NCI-H2171 treated with DMSO at 0.1 percent for 48 hours (cell line): ENCODE results near the gene KRTAP5-4.
"Not testable (repeated sequence)": the region's sequence is repeated elsewhere in the genome, so short reads cannot be mapped to it uniquely, and the experiment has no call there.

Experiments used
- DNase-seq: peaks from one replicate; lab custom pipeline; 2025; lab: John Stamatoyannopoulos, UW

The KRTAP5-4 gene

GRCh38 chr11:1600626-1601025 lies 21.3 kb downstream of the KRTAP5-4 start:
- DNase-seq, result no peak

GRCh38 chr11:1598816-1599215 lies 23.1 kb downstream of the KRTAP5-4 start:
- no peak for DNase-seq

DNA sequence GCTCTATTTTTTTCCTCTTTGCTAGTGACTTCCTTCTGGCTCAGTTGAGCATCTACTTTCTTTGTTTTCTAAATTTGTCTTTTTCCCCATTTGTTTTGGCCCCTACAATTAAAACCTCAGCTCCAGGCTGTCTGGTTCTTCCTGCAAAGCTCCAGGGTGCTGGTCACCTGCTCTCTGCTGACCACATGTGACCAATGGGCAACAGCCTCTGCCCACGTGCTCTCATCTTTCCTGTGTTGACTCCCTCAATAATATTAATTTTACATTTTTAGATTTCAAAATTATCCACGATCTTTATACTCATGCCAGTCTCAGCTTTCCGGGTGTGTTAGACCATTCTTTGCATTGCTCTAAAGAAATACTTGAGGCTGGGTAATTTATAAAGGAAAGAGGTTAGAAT lies 23.5 kb downstream of the KRTAP5-4 start:
- DNase-seq, result not testable (repeated sequence)

GRCh38 chr11:1597994-1598380 lies 24.0 kb downstream of the KRTAP5-4 start, which contains the start of gene KRTAP5-2:
Gene KRTAP5-2 (minus strand): TSS chr11:1598294. CDS start chr11:1598250, 44 bp downstream.
- DNase-seq, result no peak

- DNase-seq, result no peak
Measured at GRCh38 chr11:1597331-1597993, 24.5 kb downstream of the KRTAP5-4 start.

GRCh38 chr11:1596576-1597121 lies 25.3 kb downstream of the KRTAP5-4 start:
- not testable (repeated sequence) for DNase-seq

DNA sequence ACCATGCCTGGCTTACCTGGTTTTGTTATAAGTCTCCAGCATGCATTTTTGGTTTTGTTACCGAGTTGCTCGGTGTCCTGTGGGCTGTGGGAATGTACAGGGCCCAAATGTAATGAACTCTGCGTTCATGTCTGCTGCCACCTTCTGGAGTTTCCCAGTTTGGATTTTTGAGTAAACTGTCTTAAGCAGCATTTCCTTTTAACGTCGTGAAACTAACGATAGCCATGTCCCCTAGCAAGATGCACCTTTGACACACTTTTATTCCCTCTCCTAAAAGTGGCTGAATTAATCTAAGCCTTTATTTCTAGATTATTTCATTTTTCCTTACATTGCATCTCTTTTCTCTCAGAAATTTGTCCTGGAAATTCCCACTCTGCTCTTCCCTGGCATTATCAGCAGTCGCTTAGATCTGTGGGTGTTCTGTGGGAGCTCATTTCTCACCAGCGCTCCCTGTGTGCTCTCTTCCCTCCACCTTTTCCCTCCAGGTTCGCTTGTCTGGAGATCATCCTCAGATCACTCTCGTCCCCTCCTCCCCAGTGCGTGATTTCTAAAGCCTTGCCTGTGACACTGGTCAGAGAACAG lies 25.9 kb downstream of the KRTAP5-4 start:
- not testable (repeated sequence) for DNase-seq

DNA sequence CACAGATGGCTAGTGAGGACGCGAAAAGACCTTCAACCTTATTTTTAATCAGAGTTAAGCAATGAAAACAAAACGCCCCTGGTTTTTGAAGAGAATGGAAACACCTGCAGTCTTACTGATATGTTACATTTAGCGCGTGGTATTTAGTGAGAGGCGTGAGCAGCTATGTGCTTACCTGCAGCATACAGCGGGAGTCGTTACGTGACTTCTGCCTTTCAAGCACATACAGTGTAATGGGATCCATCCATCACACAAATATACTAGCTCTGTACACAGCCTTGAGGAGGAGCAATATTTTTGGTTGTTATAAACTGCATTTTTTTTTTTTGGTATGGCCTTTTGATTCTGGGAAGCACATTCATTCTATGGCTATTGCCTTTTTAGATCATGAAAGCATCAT lies 29.3 kb downstream of the KRTAP5-4 start:
- DNase-seq, result no peak

GRCh38 chr11:1589996-1590395 lies 31.9 kb downstream of the KRTAP5-4 start:
- no peak for DNase-seq

- DNase-seq, result not testable (repeated sequence)
Measured at GRCh38 chr11:1589191-1589963, 32.6 kb downstream of the KRTAP5-4 start.

DNA sequence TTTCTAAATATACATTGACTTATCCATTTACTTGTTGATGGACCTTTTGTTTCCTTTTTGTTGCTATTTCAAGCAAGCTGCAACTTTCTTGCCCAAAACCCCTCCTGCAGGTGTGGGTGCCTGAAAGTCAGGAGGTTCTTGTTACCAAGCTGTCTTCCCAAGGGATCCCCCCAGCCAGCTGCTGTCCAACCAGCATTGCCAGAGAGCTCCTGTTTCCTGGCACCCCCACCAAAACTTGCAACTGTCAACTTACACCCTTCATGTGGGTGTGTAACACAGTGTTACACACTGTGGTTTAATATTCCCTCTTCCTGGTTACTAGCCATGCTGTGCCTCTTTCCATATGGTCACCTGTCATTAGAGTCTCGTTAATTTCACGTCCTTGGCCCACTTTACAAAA lies 35.2 kb downstream of the KRTAP5-4 start:
- peak; percentile 79 for DNase-seq

- not testable (repeated sequence) for DNase-seq
Measured at GRCh38 chr11:1584661-1585370, 37.1 kb downstream of the KRTAP5-4 start, which contains the start of gene KRTAP5-1. Gene KRTAP5-1 (minus strand): TSS chr11:1585283. CDS start chr11:1585249, 34 bp downstream.

DNA sequence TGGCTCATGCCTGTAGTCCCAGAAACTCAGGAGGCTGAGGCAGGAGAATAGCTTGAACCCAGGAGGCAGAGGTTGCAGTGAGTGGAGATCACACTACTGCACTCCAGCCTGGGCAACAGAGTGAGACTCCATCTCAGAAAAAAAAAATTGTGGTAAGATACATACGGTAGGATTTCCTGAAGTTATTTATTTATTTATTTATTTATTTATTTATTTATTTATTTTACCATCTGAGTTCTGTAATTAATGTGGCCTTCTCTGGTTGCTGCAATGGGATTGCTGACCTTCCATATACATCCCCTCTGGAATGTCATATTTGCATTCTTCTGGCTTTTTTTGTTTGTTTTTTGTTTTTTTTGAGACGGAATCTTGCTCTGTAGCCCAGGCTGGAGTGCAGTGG lies 39.0 kb downstream of the KRTAP5-4 start:
- not testable (repeated sequence) for DNase-seq

DNA sequence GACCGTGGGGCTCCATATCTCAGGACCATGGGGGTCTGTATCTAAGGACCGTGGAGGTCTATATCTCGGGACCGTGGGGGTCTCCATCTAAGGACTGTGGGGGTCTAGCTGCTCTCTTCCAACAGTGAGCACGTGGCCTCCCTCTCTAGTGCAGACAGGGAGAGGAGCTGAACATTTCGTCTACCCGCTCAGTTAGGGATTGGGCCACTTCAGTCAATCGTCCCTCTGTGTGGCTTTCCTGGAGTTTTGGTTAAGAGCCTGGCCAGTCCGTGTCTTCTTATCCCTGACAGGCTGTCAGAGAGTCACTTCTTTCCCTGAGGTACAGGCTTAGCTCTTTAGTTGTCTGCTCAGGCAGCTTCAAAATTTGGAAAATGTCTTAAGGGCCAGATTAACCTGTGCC lies 40.0 kb downstream of the KRTAP5-4 start:
- no peak for DNase-seq

DNA sequence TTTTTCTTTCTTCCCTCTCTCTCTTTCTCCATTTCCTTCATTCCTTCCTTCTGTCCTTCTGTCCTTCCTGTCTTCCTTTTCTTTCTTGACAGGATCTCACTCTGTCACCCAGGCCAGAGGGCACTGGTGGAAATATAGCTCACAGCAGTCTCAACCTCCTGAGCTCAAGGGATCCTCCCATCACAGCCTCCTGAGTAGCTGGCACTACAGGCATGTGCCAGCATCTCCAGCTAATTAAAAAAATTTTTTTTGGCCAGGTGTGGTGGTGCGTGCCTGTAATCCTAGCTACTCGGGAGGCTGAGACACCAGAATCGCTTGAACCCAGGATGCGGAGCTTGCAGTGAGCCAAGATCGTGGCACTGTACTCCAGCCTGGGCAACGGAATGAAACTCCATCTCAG lies 45.1 kb downstream of the KRTAP5-4 start:
- no peak for DNase-seq

DNA sequence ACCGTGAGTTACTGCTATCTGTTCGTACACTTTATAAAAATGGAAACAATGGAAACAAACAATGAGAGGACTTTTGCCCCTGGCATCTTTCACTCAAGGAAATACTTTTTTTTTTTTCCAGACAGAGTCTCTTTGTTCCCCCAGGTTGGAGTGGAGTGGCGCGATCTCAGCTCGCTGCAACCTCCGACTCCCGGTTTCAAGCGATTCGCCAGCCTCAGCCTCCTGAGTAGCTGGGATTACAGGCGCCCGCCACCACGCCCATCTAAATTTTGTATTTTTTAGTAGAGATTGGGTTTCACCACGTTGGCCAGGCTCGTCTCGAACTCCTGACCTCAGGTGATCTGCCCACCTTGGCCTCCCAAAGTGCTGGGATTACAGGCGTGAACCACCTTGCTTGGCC lies 46.2 kb downstream of the KRTAP5-4 start:
- DNase-seq, result not testable (repeated sequence)

DNA sequence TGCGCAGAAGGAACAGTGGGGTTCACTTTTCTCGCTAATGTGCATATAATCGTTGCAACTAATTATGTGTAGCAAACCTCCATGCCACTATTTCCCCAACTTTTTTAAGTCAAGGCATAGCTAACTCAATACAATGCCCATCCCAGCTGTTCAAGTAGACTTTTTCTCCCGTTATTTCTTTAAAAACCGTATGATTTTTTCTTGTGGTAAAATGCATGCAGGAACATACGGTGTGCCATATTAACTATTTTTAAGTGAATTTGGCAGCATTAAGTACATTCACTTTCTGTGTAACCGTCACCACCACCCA lies 47.0 kb downstream of the KRTAP5-4 start:
- no peak for DNase-seq

GRCh38 chr11:1574238-1574932 lies 47.6 kb downstream of the KRTAP5-4 start:
- peak; percentile 16 for DNase-seq

GRCh38 chr11:1573903-1574237 lies 48.1 kb downstream of the KRTAP5-4 start:
- DNase-seq, result peak; percentile 16

- no peak for DNase-seq
Measured at GRCh38 chr11:1573077-1573902, 48.6 kb downstream of the KRTAP5-4 start.
